PC-3 (cell line): ENCODE measurements around the gene ERRFI1. TPM values are rescaled to one million over a fixed set of nuclear protein-coding genes. Genes with fewer than 3 reads are reported as not detected.
"Not testable (repeated sequence)": the region's sequence is repeated elsewhere in the genome, so short reads cannot be mapped to it uniquely, and the experiment has no call there.

Experiments
- ATAC-seq: fragments of 200-7000 bp; cut with Tn5 transposase; 2 replicates; pipeline ENCODE4 v1.9.1; 2020; ENCODE audit warnings: mild to moderate bottlenecking, moderate library complexity
- BruUV-seq: library from RNA; stranded (reverse); fragments of 400-500 nt; replicated peaks from 2 replicates; lab custom pipeline; 2021; lab: Mats Ljungman, UMichigan
- CTCF ChIA-PET: fragments of 300-600 bp; sonication (Branson Sonifier 250); formaldehyde crosslinking; loops from one replicate; lab custom pipeline; 2022; ENCODE audit warnings: antibody characterized with exemption; lab: Charles Lee
- POLR2A ChIA-PET: fragments of 300-600 bp; sonication (Branson Sonifier 250); formaldehyde crosslinking; loops from one replicate; lab custom pipeline; 2022; ENCODE audit warnings: antibody characterized with exemption; ENCODE audit not compliant: unreplicated experiment; lab: Charles Lee
- DNase-seq: peaks from one replicate; pipeline ENCODE4 v3.0.0-alpha.2; 2015
- H2AFZ ChIP-seq: fragments of 300-600 bp; sonication (generic); 2 replicates; pipeline ENCODE4 v1.6.0; 2016; ENCODE audit warnings: antibody characterized with exemption, low read length
- H3F3A ChIP-seq: fragments of 300-600 bp; sonication (generic); one replicate; pipeline ENCODE4 v1.6.0; 2017; ENCODE audit warnings: antibody characterized with exemption, low read length, control low read depth, mild to moderate bottlenecking; ENCODE audit not compliant: unreplicated experiment
- H3K27ac ChIP-seq: fragments of 300-600 bp; sonication (generic); 2 replicates; pipeline ENCODE4 v1.5.1; 2016; ENCODE audit warnings: mild to moderate bottlenecking, low read length
- H3K27me3 ChIP-seq: fragments of 300-600 bp; sonication (generic); 2 replicates; pipeline ENCODE4 v1.6.1; 2016; ENCODE audit warnings: low read length, mixed read lengths
- H3K36me3 ChIP-seq: fragments of 300-600 bp; sonication (generic); 2 replicates; pipeline ENCODE4 v1.6.1; 2016; ENCODE audit warnings: low read depth, mixed run types, low read length, mixed read lengths
- H3K4me1 ChIP-seq: fragments of 300-600 bp; sonication (generic); 2 replicates; pipeline ENCODE4 v1.5.1; 2016; ENCODE audit warnings: low read length; ENCODE audit not compliant: insufficient read depth
- H3K4me2 ChIP-seq: fragments of 300-600 bp; sonication (generic); 2 replicates; pipeline ENCODE4 v1.6.0; 2016; ENCODE audit warnings: low read length
- H3K4me3 ChIP-seq: fragments of 300-600 bp; sonication (generic); 2 replicates; pipeline ENCODE4 v1.5.1; 2016; ENCODE audit warnings: mild to moderate bottlenecking, low read length, mixed read lengths
- H3K79me2 ChIP-seq: fragments of 300-600 bp; sonication (generic); 2 replicates; pipeline ENCODE4 v1.6.1; 2017; ENCODE audit warnings: low read length, mixed read lengths
- H3K9ac ChIP-seq: fragments of 300-600 bp; sonication (generic); 2 replicates; pipeline ENCODE4 v1.6.0; 2016; ENCODE audit warnings: mild to moderate bottlenecking, low read length
- H3K9me2 ChIP-seq: fragments of 300-600 bp; sonication (generic); replicated peaks from 2 replicates; pipeline ENCODE4 v1.6.1; 2016; ENCODE audit warnings: mixed run types, low read length, mixed read lengths
- H3K9me3 ChIP-seq: fragments of 300-600 bp; sonication (generic); 2 replicates; pipeline ENCODE4 v1.6.1; 2016; ENCODE audit warnings: low read length, mixed read lengths
- H4K20me1 ChIP-seq: fragments of 300-600 bp; sonication (generic); 2 replicates; pipeline ENCODE4 v1.6.1; 2016; ENCODE audit warnings: low read length, mixed read lengths
- EZH2 ChIP-seq: fragments of 300-600 bp; sonication (generic); IDR thresholded peaks from one replicate; pipeline ENCODE4 v1.6.1; 2017; ENCODE audit warnings: antibody characterized with exemption, mild to moderate bottlenecking, low read length; ENCODE audit not compliant: unreplicated experiment
- EZH2phosphoT487 ChIP-seq: fragments of 300-600 bp; sonication (generic); IDR thresholded peaks from 2 replicates; pipeline ENCODE4 v1.6.1; 2018; ENCODE audit warnings: mild to moderate bottlenecking, antibody characterized with exemption, low read length, borderline replicate concordance
- intact Hi-C: fragments of 100-400 bp; cut with micrococcal nuclease; formaldehyde crosslinking; loops from 2 replicates; pipeline ENCODE4 v1.9.0; 2023
- total RNA-seq: library from RNA; depleted of rRNA; stranded (reverse); fragments of >200 nt; gene quantifications from 2 replicates; pipeline ENCODE4 v1.2.3, GENCODE V29; 2014
- TF ChIP-seq, protein P1 (sequence below): fragments of 300-600 bp; sonication (generic); conservative IDR thresholded peaks from 2 replicates; pipeline ENCODE4 v1.5.1; 2017; ENCODE audit warnings: antibody characterized with exemption, low read depth, mild to moderate bottlenecking, low read length

Gene ERRFI1
- total RNA-seq, 1 experiment from 2014 or later, result 218 TPM

DNA sequence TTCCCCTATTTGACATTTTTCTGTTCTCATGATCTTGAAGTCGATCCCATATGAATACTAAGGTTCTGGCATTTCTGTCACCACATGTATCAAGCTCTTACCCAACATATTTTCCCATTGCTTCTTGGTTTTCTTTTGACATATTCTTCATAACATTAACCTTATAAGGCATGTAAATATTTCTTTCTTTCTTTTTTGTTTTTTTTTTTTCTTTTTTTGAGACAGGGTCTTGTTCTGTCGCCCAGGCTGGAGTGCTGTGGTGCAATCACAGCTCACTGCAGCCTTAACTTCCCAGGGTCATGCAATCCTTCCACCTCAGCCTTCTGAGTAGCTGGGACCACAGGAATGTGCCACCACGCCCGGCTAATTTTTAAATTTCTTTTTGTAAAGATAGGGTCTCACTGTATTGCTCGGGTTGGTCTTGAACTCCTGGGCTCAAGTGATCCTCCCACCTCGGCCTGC is 33.1 kb upstream of the ERRFI1 start:
- ATAC-seq, result no peak
- DNase-seq, result peak; percentile 42

DNA sequence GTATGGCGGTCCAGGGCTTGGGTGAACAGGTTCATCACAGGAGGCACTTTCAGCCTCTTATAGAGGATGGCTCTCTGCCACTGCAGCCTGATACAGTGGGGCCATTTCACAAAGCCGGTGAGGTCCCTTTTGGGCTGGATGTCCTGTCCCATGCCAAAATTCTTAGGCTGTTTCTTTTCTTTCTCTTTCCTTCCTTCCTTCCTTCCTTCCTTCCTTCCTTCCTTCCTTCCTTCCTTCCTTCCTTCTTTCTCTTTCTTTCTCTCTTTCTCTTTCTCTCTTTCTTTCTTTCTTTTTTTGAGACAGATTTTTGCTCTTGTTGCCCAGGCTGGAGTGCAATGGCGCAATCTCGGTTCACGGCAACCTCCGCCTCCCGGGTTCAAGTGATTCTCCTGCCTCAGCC is 31.7 kb upstream of the ERRFI1 start:
- H3F3A ChIP-seq, H3K79me2 ChIP-seq, BruUV-seq, DNase-seq, H3K9ac ChIP-seq, H3K9me2 ChIP-seq, H3K36me3 ChIP-seq, ATAC-seq, H3K4me3 ChIP-seq, H3K9me3 ChIP-seq, H2AFZ ChIP-seq, H3K4me2 ChIP-seq, H3K27ac ChIP-seq, H3K27me3 ChIP-seq, H4K20me1 ChIP-seq, intact Hi-C loops, CTCF ChIA-PET: not testable (repeated sequence)
- peaks cover 48% of the 10 kb centered on the region for H3K4me1 ChIP-seq
- POLR2A ChIA-PET, result interaction anchor here (0.6 kb wide), 1 partner anchor 29 kb away, joined by 3 read pairs; no protein-coding TSS in a partner anchor

More for the DNA sequence above, 33.1 kb upstream of the ERRFI1 start:
- Histone ChIP-seq H3K36me3 (no peaks in the 10 kb centered on the region), H3F3A (peaks cover 9% of the 10 kb centered on the region), H3K4me3 (no peak overlapping the region), H3K4me2 (no peak overlapping the region), H3K27ac (peak overlapping the region; percentile 99; the same call in 1 of the 2 replicates), H3K79me2 (no peaks in the 10 kb centered on the region), H3K9ac (peak overlapping the region; percentile 23; the same call in 1 of the 2 replicates), H3K27me3 (no peaks in the 10 kb centered on the region), H3K4me1 (peaks cover 48% of the 10 kb centered on the region), H3K9me3 (no peaks in the 10 kb centered on the region), H3K9me2 (no peaks in the 10 kb centered on the region), H4K20me1 (no peaks in the 10 kb centered on the region), H2AFZ (no peak overlapping the region)
- no TSS peak for BruUV-seq
- POLR2A ChIA-PET, result interaction anchor here (0.6 kb wide), 1 partner anchor 18 kb away, joined by 7 read pairs; no protein-coding TSS in a partner anchor
- TF ChIP-seq EZH2phosphoT487 (no peak), EZH2 (no peak)
- TF ChIP-seq, protein P1, sequence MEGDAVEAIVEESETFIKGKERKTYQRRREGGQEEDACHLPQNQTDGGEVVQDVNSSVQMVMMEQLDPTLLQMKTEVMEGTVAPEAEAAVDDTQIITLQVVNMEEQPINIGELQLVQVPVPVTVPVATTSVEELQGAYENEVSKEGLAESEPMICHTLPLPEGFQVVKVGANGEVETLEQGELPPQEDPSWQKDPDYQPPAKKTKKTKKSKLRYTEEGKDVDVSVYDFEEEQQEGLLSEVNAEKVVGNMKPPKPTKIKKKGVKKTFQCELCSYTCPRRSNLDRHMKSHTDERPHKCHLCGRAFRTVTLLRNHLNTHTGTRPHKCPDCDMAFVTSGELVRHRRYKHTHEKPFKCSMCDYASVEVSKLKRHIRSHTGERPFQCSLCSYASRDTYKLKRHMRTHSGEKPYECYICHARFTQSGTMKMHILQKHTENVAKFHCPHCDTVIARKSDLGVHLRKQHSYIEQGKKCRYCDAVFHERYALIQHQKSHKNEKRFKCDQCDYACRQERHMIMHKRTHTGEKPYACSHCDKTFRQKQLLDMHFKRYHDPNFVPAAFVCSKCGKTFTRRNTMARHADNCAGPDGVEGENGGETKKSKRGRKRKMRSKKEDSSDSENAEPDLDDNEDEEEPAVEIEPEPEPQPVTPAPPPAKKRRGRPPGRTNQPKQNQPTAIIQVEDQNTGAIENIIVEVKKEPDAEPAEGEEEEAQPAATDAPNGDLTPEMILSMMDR, result no peak
- CTCF ChIA-PET, result interaction anchor here (0.7 kb wide), 1 partner anchor 111 kb away, joined by 3 read pairs; no protein-coding TSS in a partner anchor
- intact Hi-C loops, result no loop called here

DNA sequence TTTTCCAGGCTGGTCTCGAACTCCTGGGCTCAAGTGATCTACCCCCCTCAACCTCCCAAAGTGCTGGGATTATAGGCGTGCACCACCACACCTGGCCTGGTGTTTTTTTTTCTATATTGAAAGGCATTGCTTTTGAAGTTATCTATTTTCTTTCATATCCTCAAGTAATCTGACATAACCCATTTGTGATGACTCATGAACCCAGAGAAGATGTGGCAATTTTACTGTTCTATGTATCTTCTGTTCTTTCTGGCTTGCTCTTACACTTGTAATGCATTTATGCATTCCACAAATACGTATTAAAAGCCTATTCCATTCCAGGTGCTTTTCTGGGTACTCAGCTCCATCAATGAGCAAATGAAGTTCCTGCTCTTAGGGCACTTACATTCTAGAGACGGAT is 29.9 kb upstream of the ERRFI1 start:
- no peak overlapping the region for H3K4me2 ChIP-seq
- DNase-seq (peak; percentile 89), ATAC-seq (peak; percentile 82)

More for the DNA sequence above, 29.9 kb upstream of the ERRFI1 start:
- TF ChIP-seq EZH2, result no peak
- TF ChIP-seq EZH2phosphoT487, result no peak
- TF ChIP-seq, protein P1, result no peak
- Histone ChIP-seq H3K4me3 (no peak overlapping the region), H3K79me2 (no peaks in the 10 kb centered on the region), H3K9ac (no peak overlapping the region), H2AFZ (no peak overlapping the region), H3F3A (peaks cover 4% of the 10 kb centered on the region), H3K27ac (peak overlapping the region; percentile 43), H3K9me2 (no peaks in the 10 kb centered on the region), H3K36me3 (no peaks in the 10 kb centered on the region), H4K20me1 (no peaks in the 10 kb centered on the region), H3K9me3 (no peaks in the 10 kb centered on the region), H3K27me3 (no peaks in the 10 kb centered on the region), H3K4me1 (peaks cover 34% of the 10 kb centered on the region)
- POLR2A ChIA-PET, result interaction anchor here (0.7 kb wide), 1 partner anchor 22 kb away, joined by 3 read pairs; no protein-coding TSS in a partner anchor
- intact Hi-C loops, result no loop called here
- no TSS peak for BruUV-seq
- CTCF ChIA-PET, result interaction anchor here (0.6 kb wide), 1 partner anchor 171 kb away, joined by 3 read pairs; no protein-coding TSS in a partner anchor
